8988T (cell line): ENCODE results near the gene CYRIA.

Experiments used
- DNase-seq: peaks from one replicate; pipeline ENCODE4 v3.0.0; 2011

CYRIA gene

GRCh38 chr2:16649353-16650286, 16.0 kb downstream of the CYRIA start:
- no peak for DNase-seq

GRCh38 chr2:16647992-16648617, 17.5 kb downstream of the CYRIA start:
- no peak for DNase-seq

- no peak for DNase-seq
Observed at GRCh38 chr2:16645775-16646559, 19.7 kb downstream of the CYRIA start.

- no peak for DNase-seq
Observed at GRCh38 chr2:16645088-16645487, 20.5 kb downstream of the CYRIA start.

GRCh38 chr2:16644221-16644925, 21.3 kb downstream of the CYRIA start:
- no peak for DNase-seq

GRCh38 chr2:16643099-16643498, 22.5 kb downstream of the CYRIA start:
- no peak for DNase-seq

- no peak for DNase-seq
Observed at GRCh38 chr2:16642088-16642487, 23.5 kb downstream of the CYRIA start.

GRCh38 chr2:16641509-16641908, 24.1 kb downstream of the CYRIA start:
- DNase-seq = no peak

- DNase-seq = no peak
Observed at GRCh38 chr2:16640867-16641266, 24.8 kb downstream of the CYRIA start.

GRCh38 chr2:16640001-16640700, 25.5 kb downstream of the CYRIA start:
- DNase-seq = no peak

- no peak for DNase-seq
Observed at GRCh38 chr2:16639431-16639830, 26.2 kb downstream of the CYRIA start.

- DNase-seq = no peak
Observed at GRCh38 chr2:16638946-16639345, 26.7 kb downstream of the CYRIA start.

- no peak for DNase-seq
Observed at GRCh38 chr2:16637304-16637703, 28.3 kb downstream of the CYRIA start.

- no peak for DNase-seq
Observed at GRCh38 chr2:16635791-16636699, 29.6 kb downstream of the CYRIA start.

GRCh38 chr2:16633621-16634430, 31.8 kb downstream of the CYRIA start:
- DNase-seq = no peak

GRCh38 chr2:16632598-16632997, 33.0 kb downstream of the CYRIA start:
- no peak for DNase-seq

- no peak for DNase-seq
Observed at GRCh38 chr2:16630463-16630862, 35.2 kb downstream of the CYRIA start.

GRCh38 chr2:16629770-16630169, 35.9 kb downstream of the CYRIA start:
- no peak for DNase-seq

GRCh38 chr2:16629044-16629443, 36.6 kb downstream of the CYRIA start:
- no peak for DNase-seq

- no peak for DNase-seq
Observed at GRCh38 chr2:16628314-16628713, 37.3 kb downstream of the CYRIA start.
